ENCODE results near the gene KLK3.

Gene KLK3

DNA sequence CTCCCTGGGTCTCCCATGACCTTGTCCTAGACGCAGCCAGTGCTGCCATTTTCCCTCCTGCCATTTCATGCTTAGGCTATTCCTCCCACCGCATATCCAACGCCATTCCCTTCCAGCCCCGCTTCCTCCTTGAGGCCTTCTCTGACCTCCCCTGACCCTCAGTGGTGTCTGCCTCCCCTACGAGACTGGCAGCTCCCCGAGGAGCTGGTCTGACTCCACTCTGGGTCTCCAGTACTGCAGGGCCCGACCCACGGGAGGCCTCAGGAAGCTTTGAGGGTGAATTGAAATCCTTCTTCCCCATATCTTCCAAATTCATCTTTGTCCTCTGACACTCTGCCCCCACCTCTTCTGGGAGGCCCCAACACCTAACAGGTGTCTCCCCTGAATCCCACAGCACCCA lies 22.0 kb upstream of the KLK3 start:
- no peak for DNase-seq

DNA sequence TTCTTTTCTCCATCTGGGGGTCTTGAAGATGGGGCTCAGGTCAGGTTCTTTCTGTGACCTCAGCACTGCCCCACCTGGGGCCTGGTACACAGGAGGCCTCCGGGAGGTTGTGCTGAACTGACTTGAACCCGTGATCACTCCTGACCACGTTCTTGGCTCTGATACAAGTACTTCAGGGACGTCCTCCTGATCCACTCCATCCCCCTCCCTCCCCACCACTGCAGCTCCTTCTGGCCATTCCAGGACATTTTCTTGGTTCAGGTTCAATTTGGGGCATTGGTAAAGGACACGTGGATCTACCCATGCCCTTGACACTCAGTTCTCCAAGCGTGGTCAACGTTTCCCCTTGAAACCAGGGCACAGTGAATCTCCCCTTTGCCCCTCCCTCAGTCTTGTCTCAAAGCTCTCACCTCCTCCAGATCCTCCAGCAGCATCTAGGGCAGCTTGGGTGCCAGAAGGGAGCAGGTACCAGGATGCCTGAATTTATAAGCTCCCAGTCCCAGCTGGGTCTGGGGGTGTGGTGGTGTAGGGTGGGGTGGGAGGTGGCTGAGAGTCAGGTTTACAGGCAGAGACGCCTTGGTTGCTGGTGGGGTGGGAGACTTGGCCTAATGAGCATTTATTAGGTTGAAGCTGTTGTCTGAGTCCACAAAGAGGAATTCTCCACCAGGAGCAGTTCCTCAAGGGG lies 21.5 kb upstream of the KLK3 start, which contains the start of gene KLK15:
TSS of gene KLK15 (minus strand) at position 458 of the 685 bp plus-strand sequence. CDS start 2,082 bp downstream, outside the sequence.
- DNase-seq: no peak

DNA sequence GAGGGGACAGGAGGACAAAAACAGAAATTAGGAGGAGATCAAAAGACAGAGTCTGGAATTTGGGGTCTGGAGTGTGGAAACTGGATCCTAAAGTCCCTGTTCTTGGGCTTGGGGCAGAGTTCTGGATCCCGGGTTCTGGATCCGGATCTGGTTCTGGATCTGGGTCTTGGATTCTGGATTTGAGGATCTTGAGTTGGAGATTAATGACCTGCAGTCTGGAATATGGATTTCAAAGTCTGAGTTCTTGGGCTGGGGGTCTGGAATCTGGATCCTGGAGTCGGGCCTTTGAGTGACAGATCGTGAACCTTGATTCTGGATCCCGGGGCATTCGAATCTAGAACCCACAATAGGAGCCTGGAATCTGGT lies 20.9 kb upstream of the KLK3 start:
- no peak for DNase-seq

DNA sequence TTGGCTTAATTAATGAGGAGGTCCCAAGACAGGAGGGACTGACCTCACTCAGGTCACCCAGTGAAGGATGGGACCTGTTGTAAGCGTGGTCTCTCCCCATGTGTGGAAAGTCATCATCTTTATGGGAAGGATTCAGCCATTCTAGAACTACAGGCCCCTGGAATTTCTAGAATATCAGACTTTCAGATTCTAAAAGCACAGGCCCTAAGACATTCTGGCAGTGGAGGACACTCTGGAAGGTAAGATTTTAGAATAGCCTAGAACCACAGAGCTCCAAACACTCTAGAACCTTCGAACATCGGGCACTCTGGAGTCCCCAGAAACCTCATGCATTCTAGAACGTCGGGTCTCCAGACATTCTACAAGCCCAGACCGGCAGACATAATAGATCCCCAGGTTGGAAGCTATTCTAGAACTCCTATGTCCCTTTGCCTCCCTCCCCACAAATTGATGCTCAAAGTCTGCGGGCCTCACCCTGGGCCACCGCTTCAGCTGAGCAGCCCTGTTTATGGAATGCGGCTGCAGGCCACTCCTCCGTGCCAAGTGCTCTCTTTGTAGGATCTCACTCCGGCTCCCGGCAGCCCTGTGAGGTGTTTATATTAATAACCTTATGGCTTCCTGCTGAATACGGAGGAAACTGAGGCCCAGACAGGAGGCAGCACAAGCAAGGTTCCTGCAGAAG lies 19.5 kb upstream of the KLK3 start:
- no peak for DNase-seq

DNA sequence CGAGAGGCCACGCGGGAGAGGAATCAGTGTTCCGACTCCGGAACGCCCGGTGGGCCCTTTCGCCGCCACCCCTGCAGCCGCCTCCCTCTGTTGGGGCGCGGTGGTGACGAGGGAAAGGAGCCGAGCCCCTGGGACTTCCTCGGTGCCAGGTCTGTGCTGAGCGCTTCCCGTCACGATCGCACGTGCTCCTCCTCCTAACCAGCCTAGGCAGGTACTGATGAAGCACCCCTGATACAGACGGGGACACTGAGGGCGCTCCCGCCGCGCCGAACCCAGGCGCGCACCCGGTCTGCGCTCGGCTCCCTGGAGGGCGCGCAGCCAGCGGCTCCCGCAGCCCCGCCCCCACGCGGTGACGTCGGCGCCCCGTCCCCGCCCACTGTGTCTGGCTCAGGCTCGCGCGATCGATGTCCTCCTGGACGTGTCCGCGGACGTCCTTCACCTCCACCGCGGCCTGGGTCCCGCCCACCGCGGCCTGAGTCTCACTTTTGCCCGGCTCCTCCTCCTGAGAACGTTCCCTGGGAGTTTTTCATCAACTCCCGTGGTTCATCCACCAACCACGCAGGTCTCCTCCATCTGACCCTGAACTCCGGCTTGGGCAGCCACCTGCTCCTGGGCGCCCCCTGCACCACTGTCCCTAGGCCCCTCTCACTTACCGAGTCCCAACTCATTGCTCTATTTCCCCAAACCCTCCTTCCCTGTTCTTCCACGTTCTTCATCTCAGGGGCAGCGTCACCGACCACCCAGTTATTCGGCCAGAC lies 18.8 kb upstream of the KLK3 start:
- DNase-seq: no peak

DNA sequence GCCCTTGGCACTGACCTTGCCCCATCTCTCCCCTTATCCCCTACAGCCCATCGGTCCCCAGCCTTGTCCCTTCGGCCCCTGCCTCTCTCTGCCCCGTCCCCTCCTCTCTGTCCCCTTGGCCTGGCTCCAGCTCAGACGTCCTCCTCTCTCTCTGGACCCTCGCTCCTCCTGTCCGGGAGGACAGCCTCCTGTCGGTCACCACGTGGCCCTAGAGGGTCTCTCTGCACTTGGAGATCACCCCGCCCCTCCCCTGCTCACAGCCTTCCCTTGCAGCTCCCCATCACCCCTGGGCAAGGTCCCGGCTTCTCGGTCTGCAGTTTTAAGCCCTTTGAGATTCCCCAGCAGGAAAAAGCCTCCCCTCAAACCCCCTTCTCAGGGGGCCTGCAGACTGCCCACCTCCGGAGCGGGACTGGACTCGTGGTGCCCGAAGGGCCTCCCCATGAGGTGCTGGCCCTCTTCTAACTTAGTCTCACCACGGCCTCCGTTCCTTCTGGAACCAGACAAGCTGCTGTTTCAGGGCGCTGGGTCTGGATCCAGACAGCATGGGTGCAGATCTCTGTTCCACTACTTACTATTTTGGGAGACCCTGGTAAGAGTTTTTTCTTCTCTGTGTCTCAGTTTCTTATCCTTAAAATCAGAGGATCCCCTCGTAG lies 18.0 kb upstream of the KLK3 start:
- DNase-seq: no peak

DNA sequence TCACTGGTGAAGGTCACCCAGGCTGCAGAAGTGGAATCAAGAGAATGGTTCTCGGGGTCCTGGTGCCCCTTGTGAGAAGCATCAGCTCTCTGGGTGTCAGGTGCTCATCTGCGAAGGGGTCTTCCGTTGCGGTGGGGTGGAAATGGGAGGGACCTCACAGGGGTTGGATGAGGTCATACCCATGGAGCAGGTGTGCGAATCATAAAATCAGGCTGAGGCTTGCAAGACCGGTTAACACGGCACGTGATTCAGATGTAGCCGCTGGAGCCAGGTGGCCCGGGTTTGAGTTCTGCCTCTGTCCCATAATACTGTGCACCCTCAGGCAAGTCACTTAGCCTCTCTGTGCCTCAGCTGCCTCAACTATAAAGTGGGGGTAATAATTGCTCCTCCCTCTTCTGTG lies 17.4 kb upstream of the KLK3 start:
- no peak for DNase-seq

DNA sequence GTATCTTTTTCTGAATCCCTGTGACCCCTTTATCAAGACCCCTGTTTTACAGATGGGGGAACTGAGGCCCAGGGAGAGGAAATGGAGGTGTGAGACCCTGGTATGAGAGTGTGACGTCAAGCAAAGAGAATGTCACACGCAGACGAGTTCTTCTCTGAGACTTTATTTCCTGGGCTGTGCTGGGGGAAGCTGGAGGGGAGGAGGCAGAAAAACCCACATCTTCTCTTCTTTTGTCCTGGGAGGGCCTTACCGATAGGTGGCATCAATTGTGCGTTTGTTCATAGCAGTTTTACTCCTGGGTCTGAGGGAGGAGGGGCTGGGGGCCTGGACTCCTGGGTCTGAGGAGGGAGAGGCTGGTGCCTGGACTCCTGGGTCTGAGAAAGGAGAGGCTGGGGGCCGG lies 16.5 kb upstream of the KLK3 start:
- DNase-seq: no peak

DNA sequence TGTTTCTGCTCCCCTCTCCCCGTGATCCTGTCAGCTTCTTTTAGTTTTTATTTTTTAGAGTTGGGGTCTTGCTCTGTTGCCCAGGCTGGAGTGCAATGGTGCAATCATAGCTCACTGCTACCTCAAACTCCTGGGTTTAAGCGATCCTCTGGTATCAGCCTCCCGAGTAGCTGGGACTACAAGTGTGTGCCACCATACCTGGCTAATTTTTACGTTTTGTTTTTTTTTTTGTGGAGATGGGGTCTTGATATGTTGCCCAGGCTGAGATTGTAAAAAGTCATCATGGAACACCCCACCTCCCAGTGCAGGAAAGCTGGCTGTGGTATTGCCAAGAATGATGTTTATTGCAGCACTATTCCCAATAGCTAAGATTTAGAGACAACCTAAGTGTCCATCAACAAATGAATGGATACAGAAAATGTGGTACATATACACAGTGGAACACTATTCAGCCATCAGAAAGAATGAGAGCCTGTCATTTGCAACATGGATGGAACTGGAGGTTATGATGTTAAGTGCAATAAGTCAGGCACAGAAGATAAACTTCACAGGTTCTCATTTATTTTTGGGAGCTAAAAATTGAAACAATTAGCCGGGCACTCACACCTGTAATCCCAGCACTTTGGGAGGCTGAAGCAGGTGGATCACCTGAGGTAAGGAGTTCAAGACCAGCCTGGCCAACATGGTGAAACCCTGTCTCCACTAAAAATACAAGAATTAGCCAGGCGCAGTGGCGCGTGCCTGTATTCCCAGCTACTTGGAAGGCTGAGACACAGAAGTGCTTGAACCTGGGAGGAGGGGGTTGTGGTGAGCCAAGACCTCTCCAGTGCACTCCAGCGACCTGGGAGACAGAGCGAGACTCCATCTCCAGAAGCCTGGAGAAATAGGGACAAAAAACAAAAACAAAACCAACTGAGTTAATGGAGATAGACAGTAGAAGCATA lies 14.7 kb upstream of the KLK3 start:
- no peak for DNase-seq

DNA sequence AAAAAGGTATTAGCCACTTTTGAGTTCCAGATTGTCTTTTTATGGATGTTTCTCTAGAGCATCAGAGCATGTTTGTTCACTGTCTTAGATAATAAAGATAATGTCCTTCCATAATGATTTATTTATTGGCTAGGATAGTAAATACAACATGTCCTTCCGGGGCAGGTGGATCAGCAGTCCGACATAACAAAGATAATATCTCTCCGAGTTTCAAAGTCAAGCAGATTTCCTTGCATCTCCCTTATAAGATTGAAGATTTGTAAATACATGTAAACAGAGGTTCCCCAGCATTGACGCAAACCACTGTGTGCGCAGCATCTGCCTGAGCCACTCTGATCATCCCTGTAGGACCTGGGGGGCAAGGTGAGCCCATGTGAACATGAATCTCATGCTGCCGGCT lies 12.6 kb upstream of the KLK3 start:
- DNase-seq: no peak

DNA sequence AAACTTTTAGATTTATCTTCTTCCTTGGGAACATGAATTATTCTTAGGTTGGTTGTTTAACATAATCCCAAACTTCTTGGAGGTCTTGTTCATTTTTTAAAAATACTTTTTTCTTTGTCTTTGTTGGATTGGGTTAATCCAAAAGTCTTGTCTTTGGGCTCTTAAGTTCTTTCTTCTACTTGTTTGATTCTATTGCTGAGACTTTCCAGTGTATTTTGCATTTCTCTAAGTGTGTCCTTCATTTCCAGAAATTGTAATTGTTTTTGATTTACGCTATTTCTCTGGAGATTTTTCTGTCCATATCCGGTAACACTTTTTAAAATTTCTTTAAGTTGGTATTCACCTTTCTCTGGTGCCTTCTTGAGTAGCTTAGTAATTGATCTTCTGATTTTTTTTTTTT lies 11.5 kb upstream of the KLK3 start:
- no peak for DNase-seq

DNA sequence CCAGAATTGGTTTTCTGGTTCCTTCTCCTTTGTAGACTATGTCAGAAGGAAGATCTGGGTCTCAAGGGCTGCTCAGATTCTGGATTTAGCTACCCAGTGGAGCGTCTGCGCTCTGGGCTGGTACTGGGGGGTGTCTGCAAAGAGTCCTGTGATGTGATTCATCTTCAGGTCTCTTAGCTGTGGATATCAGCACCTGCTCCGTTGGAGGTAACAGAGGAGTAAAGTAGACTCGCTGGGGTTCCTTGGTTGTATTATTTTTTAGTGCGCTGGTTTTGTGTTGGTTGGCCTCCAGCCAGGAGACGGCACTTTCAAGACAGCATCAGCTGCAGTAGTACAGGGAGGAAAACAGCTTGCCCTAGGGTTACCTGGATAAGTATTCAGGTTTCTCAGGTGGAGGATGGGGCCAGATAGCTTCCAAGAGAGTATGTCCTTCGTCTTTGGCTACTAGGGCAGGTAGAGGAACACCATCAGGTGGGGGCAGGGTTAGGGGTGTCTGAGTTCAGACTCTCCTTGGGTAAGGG lies 11.0 kb upstream of the KLK3 start:
- DNase-seq: no peak

DNA sequence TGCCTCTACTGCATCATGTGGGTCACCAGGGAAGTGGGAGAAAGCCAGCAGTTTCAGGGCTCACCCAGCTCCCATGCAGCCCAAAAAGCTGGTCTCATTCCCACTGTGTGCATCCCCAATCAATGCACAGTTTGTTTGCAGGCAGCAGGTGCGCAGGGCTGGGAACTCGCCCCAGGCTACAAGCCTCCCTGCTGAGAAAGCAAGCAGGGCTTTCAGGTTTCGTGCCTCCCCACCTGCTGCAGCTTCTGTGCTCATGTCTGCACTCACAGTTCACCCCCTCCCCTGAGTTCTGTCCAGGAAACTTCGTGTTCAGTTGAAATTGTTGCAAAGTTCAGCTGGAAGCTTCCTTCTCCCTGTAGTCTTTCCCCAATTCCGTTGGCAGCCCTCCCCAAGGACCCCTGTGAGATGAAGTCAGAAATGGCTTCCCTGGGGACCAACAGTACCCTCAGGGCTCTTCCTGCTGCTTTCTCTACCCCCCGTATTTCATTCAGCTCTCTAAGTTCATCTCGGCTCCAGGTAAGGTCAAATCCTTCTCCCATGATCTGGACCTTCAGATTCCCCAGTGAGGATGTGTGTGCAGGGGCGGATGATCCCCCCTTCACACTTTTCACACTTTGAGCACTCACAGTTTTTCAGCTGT lies 10.3 kb upstream of the KLK3 start:
- DNase-seq: no peak

DNA sequence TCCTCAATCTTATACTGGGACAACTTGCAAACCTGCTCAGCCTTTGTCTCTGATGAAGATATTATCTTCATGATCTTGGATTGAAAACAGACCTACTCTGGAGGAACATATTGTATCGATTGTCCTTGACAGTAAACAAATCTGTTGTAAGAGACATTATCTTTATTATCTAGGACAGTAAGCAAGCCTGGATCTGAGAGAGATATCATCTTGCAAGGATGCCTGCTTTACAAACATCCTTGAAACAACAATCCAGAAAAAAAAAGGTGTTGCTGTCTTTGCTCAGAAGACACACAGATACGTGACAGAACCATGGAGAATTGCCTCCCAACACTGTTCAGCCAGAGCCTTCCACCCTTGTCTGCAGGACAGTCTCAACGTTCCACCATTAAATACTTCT lies 4.0 kb upstream of the KLK3 start:
- no peak for DNase-seq

DNA sequence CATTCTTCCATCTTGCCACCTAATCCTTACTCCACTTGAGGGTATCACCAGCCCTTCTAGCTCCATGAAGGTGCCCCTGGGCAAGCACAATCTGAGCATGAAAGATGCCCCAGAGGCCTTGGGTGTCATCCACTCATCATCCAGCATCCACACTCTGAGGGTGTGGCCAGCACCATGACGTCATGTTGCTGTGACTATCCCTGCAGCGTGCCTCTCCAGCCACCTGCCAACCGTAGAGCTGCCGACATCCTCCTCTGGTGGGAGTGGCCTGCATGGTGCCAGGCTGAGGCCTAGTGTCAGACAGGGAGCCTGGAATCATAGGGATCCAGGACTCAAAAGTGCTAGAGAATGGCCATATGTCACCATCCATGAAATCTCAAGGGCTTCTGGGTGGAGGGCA lies 3.1 kb upstream of the KLK3 start:
- no peak for DNase-seq

DNA sequence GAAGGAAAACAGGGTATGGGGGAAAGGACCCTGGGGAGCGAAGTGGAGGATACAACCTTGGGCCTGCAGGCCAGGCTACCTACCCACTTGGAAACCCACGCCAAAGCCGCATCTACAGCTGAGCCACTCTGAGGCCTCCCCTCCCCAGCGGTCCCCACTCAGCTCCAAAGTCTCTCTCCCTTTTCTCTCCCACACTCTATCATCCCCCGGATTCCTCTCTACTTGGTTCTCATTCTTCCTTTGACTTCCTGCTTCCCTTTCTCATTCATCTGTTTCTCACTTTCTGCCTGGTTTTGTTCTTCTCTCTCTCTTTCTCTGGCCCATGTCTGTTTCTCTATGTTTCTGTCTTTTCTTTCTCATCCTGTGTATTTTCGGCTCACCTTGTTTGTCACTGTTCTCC lies 2.7 kb downstream of the KLK3 start:
- DNase-seq: no peak

DNA sequence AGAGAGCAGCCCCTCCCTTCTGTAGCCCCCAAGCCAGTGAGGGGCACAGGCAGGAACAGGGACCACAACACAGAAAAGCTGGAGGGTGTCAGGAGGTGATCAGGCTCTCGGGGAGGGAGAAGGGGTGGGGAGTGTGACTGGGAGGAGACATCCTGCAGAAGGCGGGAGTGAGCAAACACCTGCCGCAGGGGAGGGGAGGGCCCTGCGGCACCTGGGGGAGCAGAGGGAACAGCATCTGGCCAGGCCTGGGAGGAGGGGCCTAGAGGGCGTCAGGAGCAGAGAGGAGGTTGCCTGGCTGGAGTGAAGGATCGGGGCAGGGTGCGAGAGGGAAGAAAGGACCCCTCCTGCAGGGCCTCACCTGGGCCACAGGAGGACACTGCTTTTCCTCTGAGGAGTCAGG lies 4.2 kb downstream of the KLK3 start:
- no peak for DNase-seq

DNA sequence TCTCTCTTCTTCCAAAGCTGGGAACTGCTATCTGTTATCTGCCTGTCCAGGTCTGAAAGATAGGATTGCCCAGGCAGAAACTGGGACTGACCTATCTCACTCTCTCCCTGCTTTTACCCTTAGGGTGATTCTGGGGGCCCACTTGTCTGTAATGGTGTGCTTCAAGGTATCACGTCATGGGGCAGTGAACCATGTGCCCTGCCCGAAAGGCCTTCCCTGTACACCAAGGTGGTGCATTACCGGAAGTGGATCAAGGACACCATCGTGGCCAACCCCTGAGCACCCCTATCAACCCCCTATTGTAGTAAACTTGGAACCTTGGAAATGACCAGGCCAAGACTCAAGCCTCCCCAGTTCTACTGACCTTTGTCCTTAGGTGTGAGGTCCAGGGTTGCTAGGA lies 5.1 kb downstream of the KLK3 start:
- DNase-seq: no peak

DNA sequence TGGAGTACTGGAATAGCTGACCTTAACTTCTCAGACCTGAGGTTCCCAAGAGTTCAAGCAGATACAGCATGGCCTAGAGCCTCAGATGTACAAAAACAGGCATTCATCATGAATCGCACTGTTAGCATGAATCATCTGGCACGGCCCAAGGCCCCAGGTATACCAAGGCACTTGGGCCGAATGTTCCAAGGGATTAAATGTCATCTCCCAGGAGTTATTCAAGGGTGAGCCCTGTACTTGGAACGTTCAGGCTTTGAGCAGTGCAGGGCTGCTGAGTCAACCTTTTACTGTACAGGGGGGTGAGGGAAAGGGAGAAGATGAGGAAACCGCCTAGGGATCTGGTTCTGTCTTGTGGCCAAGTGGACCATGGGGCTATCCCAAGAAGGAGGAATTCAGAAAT lies 6.3 kb downstream of the KLK3 start:
- DNase-seq: no peak

DNA sequence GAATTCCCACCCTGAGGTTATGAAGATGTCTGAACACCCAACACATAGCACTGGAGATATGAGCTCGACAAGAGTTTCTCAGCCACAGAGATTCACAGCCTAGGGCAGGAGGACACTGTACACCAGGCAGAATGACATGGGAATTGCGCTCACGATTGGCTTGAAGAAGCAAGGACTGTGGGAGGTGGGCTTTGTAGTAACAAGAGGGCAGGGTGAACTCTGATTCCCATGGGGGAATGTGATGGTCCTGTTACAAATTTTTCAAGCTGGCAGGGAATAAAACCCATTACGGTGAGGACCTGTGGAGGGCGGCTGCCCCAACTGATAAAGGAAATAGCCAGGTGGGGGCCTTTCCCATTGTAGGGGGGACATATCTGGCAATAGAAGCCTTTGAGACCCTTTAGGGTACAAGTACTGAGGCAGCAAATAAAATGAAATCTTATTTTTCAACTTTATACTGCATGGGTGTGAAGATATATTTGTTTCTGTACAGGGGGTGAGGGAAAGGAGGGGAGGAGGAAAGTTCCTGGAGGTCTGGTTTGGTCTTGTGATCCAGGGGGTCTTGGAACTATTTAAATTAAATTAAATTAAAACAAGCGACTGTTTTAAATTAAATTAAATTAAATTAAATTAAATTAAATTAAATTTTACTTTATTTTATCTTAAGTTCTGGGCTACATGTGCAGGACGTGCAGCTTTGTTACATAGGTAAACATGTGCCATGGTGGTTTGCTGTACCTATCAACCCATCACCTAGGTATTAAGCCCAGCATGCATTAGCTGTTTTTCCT lies 7.0 kb downstream of the KLK3 start:
- no peak for DNase-seq

DNA sequence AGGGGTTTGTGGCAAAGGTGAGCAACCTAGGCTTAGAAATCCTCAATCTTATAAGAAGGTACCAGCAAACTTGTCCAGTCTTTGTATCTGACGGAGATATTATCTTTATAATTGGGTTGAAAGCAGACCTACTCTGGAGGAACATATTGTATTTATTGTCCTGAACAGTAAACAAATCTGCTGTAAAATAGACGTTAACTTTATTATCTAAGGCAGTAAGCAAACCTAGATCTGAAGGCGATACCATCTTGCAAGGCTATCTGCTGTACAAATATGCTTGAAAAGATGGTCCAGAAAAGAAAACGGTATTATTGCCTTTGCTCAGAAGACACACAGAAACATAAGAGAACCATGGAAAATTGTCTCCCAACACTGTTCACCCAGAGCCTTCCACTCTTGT lies 14.8 kb downstream of the KLK3 start:
- no peak for DNase-seq

All from GF-D8 (cell line).